ENCODE data around the gene PTPRK.

- TF ChIP-seq CTCF (conservative IDR thresholded peaks at IDR 0.05; ENCODE audit: low read length) (no peak), EZH2phosphoT487 (IDR thresholded peaks at IDR 0.05; ENCODE audit: borderline replicate concordance, low read depth, low read length) (no peak)
These were observed 239.4 kb downstream of the PTPRK start for GRCh38 chr6:128280960-128281359.
